T-helper 1 cell treated with Interleukin-12 subunit alpha and Interleukin-12 subunit beta and Interleukin-4 antibody, amounts not matched to agents 30 ng/mL and 1 ng/mL, for 36 hours (primary cell): Measurements from ENCODE around the gene MRPS11. TPM values are rescaled to one million over a fixed set of nuclear protein-coding genes. Genes with fewer than 3 reads are reported as not detected.
"Not testable (repeated sequence)": the region's sequence is repeated elsewhere in the genome, so short reads cannot be mapped to it uniquely, and the experiment has no call there.

Experiments
- intact Hi-C: fragments of 100-400 bp; cut with micrococcal nuclease; formaldehyde crosslinking; loops from one replicate; pipeline ENCODE4 v1.15.1; 2024
- total RNA-seq: library from RNA; stranded (reverse); gene quantifications from 2 replicates; pipeline ENCODE4 v1.2.3, GENCODE V29; 2022

MRPS11 gene
- total RNA-seq, 1 donor from 2014 or later: 61.5 TPM

DNA sequence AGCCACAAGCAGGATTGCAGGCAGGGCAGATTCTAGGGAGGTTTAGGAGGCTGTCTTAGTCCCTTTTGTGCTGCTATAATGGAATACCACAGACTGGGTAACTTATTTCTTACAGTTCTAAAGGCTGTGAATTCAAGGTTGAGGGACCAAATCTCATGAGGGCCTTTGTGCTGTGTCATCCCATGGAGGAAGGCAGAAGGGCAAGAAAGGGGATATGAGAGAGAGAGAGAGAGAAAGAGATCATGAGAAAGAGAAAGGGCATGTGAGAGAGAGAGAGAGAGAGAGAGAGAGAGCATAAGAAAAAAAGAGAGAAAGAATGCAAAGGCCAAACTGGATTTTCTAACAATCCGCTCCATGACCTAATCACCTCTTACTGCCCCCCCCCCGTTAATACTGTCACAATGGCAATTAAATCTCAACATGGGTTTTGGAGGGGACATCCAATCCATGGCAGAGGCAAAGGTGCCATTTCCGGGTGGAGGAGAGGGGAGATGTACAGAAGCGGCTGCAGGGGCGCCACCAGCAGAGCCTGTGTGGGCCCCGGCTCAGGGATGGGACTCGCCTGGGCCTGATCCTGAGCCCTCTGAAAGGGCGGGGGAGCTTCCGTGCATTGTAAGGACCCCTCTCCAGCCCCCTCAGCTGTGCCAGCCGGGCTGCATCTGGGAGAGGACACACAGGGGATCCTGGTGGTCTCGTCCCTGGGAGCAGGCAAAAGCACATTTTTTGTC, 20.5 kb downstream of the MRPS11 start:
- intact Hi-C loops: no loop called here

DNA sequence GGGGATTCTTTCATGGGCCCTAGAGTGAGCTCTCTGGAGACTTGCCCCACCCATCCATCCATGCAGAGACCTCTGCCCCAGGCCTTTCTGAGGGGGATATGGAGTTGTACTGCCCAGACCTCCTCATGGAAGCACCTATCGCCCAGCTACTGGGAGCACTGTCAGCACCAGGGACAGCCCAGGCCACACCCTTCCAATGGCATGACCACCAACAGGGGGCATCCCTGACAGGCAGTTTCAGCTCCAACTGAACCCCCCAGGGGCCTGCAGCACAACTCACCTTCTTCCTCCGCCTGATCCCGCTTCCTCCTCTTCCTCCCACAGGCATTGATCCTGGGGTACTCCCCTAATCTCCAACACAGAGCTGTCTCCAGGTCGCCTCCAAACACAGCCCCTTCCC, 21.8 kb downstream of the MRPS11 start:
- intact Hi-C loops: no loop called here

DNA sequence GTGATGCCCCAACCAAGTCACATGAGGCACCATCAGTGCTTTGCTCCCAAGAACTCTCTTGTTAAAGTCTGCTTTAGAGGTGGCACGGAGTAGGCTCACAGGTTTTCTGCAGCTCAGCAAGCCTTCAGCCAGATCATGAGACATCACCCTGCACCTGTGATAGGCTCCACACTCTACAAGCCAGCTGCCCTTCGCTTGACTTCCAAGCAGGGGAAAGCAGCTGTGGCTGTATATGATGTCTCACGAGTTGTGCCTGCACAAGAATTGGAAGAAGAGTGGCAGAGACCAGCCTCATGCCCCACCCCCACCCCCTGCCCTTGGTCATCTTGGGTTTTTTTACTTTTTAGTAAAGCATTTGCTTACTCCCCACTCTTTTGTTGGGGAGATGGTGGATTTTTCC, 22.5 kb downstream of the MRPS11 start:
- intact Hi-C loops: no loop called here

DNA sequence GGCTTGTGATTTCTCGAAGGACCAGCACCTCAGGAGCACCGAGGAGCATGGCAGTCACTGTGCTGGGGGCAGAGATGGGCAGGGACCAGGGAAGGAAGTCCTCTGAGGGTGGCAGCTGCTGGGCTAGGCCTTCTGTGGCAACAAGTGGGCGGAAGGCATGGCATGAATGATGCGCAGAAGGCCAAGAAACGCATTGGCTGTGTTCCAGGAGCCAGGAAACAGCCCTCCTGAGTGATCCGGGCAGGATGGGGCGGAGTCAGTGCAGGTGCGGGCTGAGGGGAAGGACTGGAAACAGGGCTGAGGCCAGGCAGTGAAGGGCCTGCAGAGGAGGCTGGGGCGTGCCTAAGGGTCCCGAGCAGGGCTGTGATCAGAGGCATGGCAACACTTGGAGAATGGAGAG, 23.6 kb downstream of the MRPS11 start:
- intact Hi-C loops: no loop called here

DNA sequence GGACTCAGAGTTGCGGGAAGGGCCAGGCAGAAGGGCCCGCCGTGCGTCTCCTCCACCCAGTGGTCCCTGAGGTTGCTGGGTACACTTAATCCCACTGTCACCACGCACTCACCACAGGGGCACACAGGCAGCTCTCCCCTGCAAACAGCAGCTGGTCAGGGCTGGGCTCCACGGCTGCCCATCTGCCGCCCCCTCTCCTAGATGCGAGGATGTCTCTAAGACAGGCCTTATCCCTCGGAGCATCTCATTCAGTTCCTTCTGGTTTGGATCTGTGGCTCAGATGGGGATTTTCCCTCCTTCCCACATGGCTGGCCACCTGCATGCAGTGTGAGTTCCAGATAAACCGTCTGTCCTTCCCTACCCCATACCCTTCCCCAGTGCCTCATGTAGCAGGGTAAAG, 26.3 kb downstream of the MRPS11 start:
- intact Hi-C loops: no loop called here

DNA sequence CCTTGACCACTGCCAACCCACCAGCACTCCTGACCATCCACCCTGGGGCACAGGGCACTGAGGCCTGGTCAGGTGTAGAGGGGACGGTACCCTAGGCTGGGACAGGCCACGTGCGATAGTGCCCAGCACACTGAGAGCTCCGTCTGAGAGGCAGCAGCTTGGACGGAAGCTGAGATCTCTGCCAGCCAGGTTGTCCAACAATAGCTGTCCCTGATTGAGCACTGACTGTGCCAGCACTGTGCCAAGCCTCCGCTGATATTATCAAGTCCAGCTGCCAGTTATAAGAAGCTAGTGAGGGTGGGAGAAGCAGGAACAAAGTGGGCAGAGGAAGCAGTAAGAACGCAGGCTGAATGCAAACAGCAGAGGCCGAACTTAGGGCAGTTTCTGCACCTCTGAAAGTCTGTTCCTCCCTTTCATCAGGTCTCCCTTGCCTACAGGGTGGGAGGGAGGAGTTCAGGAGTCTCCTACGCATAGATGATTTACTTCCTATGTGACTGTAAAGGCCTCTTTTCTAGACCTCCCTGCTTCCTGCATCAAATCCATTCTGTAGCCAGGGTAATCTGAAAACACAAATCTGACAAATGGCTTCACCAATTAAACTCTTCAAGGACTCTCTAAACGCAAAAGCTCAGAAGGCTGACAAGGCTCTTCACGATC, 29.7 kb downstream of the MRPS11 start:
- intact Hi-C loops: no loop called here

DNA sequence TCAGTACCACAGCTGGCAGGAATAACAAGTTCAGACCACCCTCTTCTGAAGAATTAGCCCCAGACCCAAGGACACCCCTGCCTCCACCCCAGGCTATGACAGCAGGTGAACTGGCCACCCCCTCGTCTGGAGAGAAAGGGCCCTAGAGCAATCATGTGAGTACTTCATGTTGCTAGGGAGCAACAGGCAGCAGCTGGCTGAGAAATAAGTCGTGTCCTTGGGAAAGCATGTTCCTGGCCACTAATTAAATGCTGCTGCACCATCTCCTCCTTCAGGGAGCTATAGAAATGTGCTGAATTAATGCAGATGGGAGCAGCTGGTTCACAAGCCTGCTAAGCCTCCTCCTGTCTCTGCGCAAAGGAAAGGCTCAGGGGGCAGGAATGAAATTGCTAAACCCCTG, 31.5 kb downstream of the MRPS11 start:
- intact Hi-C loops: no loop called here

DNA sequence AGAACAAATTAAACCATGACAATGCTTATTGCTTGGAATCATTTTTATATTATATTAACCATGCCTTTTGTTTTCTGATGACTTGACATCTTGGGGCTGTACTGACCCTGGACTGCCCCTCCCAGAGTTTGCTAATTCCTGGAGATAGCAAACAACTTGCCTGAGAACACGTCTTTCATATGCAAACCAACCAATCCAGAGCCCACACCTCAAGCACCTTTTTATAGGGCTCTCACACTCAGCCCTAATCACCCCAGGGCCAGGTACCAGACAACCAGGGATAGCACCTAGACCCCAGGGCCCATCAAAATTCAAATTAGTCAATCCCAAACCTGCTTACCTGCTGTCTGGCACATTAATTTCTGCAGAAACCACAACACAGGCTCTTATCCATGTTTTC, 36.9 kb downstream of the MRPS11 start:
- intact Hi-C loops: no loop called here

DNA sequence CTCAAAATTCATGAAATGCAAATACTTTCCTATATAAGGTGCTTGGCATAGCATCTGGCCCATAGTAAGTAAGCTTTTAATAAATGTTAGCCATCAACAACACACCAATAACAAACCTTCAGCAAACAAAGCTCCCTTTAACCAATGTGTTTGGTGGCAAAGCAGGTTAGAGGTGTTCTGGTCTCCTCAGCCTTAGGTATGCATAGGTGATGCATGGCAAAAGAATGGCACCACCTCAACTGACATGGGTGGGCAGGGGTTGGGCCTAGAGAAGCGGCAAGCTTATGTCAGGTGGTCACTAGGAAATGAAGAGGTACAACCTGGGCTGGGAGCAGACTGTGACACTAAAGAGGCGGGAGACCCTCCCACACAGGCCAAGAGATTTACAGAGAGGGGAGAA, 38.2 kb downstream of the MRPS11 start:
- intact Hi-C loops: no loop called here

DNA sequence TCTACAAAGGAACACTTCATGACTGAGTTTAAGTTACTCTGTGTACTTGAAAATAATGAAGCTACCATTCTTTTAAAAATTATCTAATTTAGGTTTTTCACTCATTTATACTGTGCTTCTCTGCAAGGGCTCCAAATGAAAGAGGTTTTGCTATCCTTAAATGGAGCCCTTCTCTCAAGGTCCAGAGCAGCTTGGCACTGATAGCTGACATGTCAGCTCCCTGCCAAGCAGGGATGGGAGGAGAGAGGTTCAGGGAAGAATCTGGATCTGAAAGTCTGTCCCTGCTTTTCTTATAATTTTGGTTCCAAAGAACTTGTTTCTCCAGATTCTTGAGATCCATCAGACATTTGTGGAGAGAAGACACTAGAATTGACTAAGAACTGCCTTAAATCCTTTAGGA, 39.1 kb downstream of the MRPS11 start:
- intact Hi-C loops: no loop called here

DNA sequence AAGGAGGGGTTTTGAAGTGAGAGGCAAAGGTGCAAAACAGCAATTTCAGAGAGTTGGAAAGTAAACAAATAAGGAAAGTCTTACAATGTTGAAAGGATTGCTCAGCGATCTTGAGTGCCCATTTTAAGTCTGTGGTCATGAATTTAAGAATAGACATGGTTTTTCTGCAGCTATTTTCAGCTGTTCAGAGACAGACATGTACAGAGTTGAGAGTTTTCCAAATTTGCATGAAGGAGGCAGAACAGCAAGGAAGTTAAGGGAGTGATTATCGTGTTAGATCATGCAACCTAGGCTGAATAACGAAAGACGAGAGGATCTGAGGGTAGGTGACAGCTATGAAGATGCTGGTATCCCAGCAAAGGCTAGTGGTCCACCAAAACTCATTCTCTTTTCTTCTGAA, 41.8 kb downstream of the MRPS11 start:
- intact Hi-C loops: no loop called here

DNA sequence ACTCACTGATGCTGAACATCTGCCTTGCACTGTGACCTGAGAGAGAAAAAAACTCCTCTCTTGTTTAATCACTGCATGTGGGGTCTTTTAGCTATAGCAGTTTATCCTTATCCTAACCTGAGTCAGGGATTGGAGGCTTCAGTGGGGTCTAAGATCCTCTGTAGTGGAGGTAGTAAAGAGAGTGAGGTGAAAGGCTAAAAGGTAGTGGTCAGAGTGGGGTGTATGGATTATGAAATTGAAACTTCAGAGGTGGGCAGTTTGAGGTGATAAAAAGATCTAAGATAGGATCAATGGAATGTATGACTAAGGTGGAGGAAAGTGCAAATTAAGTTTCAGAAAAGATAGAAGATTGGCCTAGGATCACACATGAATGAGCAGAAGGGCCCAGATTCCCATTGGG, 42.5 kb downstream of the MRPS11 start:
- intact Hi-C loops: no loop called here

DNA sequence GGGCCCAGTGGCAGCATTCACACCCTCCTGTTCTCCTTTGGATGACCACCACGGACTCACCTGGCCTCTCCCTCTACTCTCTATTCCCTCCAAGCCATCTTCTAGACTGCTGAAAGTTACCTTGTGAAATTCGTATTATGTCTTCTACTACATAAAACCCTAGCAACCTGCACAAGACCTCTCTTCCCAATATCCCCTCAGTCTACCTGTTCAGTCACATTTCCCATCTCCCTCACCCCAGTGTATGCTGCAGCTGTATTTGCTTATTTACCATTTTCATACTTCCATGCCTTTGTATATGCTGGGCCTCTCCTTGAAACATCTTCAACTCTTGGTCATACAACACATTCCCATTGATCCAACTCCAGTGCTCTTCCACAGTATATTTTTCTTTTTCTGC, 43.7 kb downstream of the MRPS11 start:
- intact Hi-C loops: no loop called here

DNA sequence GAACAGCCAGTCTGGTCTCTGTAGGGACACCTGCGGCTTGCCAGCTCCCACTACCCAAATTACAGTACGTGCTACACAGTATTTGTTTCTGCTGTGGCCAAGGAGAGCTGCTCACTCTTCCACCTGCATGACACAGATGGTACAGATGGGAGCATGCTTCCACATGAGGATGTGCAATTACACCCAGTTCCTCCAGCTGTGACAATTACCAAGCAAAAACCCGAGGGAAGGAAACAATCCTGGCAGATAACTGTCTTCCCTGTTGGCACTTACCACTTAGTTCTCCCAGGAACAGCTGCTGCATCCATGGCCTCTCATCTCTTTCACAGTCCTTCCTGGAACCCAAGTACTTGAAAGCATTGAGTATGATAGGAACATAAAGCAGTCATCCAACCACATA, 44.6 kb downstream of the MRPS11 start:
- intact Hi-C loops: no loop called here

DNA sequence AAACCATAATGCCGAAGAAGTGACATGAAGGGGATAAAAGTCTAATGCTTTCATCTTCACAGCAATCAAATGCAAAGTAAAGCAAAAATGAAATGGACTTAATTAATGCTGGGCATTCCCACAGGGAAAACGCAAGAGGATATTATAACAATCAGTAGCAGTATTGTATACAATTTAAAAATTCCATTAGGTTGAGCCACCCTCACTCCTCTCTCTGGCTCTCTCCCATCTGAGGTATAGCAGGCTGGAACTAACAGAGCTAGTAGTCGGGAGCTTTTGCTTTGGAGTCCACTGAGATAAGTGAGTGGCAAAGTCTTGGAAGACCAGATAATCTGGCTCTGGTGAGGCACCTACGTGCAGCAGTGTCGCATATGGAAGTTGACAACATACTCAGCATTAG, 45.1 kb downstream of the MRPS11 start:
- intact Hi-C loops: no loop called here

DNA sequence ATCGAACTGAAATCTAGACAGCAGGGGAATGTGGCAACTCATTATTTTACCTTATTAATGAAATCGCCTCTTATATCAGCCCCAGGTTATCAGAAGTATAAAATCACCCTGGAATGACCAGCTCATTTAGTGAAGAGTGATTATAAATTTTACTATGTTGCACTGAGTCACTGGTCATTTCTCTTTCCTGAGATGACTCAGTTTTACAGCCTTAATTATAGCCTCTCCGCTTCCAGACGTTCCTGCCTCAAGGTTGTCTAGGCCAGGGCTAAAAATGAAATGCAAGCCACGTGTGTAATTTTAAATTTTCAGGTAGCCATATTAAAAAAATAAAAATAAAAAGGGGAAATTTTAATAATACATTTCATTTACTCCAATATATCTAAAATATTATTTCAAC, 45.7 kb downstream of the MRPS11 start:
- intact Hi-C loops: no loop called here

DNA sequence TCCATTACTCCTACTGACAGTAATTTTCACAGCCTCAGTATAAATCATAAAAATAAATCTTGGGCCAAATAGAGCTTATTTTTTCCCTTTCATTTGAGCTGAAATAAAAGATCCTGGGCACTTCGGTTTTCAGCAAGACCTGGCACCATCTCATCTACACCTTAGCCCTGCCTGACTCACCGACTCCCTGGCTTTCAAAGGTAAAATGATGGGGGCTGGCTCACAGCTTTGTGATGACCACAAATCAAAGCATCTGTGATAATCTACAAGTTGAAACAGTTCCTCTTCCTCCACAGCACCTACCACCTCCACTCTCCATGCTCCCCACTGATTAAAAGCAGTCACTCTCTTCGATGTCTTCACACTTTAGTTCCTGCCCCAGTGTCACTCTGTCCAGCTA, 51.4 kb downstream of the MRPS11 start:
- intact Hi-C loops: no loop called here

DNA sequence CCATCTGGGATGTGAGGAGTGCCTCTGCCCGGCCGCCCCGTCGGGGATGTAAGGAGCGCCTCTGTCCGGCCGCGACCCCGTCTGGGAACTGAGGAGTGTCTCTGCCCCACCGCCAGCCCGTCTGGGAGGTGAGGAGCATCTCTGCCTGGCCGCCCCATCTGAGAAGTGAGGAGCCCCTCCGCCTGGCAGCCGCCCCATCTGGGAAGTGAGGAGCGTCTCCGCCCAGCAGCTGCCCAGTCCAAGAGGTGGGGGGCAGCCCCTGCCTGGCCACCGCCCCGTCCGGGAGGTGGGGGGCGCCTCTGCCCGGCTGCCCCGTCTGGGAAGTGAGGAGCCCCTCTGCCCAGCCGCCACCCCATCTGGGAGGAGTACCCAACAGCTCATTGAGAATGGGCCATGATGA, 56.6 kb downstream of the MRPS11 start:
- intact Hi-C loops: not testable (repeated sequence)

DNA sequence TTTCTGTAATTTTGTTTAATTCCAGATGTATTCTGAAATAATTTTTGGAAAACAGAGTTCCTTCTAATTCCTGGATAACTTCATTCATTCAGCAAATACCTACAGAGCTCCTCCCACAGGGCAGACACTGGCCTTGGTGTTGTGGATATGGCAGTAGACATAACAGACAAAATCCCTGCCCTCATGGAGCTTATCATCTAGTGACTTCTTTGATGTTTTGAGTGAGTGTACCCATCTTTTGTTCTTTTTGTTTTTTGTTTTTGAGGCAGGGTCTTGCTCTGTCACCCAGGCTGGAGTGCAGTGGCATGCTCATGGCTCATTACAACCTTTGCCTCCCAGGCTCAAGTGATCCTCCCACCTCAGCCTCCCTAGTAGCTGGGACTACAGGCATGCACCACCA, 57.9 kb downstream of the MRPS11 start:
- intact Hi-C loops: no loop called here

DNA sequence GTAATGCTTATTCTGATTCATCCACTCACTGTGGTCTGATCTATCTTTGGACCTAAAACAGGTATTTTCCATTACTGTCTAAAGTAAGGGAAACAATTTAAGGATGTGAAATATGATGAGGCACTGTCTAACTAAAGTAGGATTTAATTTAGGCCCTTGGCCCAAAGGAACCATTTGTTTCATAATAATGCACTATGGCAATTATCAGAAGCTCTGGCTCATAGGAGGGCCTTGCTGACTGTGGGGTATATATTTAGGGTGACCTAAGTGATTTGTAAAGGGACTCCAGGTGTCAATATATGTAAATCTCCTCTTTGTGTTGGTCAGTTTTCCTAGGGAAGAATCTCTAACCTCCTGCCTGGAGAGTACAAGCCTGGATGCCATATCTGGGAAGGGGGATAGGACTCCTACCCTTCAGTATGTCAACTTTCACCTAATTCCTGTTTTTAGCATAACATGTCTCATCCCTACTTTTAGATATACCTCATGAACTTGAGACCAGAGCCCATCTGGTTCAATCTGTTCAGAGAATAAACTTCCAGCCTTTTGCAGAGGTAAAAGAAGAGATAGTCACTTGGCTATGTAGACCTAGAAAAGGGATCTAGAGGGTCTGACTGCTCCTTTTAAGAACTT, 58.9 kb downstream of the MRPS11 start:
- intact Hi-C loops: no loop called here

DNA sequence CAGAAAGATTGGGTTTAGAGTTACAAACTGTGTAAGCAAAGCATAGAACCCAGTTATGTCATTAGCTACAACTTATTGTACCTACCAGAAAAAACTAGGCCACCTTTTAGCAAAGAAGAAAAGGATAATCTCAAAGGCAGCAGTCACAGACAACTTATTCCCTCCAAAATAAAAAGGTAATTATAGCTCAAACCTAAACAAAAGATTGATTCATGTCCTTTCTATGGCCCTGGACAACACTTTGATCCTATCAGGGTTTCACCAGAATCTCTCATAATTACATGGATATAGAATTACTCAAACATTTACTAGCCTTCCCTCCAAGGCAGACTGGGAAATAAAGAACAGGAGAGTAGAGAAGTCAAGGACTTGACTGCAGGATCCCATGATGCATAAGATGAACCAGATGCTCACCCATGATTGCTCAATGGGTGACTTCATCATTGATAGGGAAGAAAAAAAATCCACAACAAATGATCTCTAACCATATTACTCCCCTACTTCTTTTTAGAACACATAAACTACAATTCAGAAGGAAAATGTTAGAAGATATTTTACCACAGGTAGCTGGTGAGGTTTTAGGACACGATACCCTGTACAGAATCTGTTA, 61.6 kb downstream of the MRPS11 start:
- intact Hi-C loops: no loop called here
